ENCODE data around the gene DLD.

- TF ChIP-seq CTCF (IDR thresholded peaks at IDR 0.05) (peak in 1 of 3 experiments; percentile 21), POLR2A (IDR thresholded peaks at IDR 0.05) (peak; percentile 88)
Observed at GRCh38 chr7:107890962-107891635, at the start of gene DLD.

Data from testis (tissue), 2 donors.